Superior temporal gyrus (tissue), 1 donor: ENCODE results near the gene GNB1.
A peak's percentile ranks its signal among the peaks of the same experiment; 100 is the strongest.
"Not testable (repeated sequence)": the region's sequence is repeated elsewhere in the genome, so short reads cannot be mapped to it uniquely, and the experiment has no call there.

Source experiments
- DNase-seq: peaks from one replicate; pipeline ENCODE4 v3.0.0-alpha.2; 2016; ENCODE audit errors: extremely low spot score

GNB1 gene

DNA sequence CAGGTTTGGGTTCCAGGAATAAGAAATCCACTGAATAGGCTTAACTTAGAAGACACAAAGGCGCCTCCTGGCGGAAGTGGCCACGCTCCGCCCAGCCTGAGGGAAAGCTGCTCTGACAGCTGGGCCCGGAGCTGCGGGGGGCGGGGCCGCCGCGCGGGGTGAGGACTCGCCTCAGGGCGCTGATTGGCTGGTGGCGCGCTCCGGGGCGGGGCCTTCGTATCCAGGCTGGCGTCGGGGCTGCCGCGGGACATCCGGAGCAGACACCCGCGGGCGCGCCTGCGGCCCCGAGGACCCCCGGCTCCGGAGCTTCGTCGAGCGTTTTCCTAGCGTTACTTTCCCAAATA is 144.3 kb downstream of the GNB1 start:
- not testable (repeated sequence) for DNase-seq

DNA sequence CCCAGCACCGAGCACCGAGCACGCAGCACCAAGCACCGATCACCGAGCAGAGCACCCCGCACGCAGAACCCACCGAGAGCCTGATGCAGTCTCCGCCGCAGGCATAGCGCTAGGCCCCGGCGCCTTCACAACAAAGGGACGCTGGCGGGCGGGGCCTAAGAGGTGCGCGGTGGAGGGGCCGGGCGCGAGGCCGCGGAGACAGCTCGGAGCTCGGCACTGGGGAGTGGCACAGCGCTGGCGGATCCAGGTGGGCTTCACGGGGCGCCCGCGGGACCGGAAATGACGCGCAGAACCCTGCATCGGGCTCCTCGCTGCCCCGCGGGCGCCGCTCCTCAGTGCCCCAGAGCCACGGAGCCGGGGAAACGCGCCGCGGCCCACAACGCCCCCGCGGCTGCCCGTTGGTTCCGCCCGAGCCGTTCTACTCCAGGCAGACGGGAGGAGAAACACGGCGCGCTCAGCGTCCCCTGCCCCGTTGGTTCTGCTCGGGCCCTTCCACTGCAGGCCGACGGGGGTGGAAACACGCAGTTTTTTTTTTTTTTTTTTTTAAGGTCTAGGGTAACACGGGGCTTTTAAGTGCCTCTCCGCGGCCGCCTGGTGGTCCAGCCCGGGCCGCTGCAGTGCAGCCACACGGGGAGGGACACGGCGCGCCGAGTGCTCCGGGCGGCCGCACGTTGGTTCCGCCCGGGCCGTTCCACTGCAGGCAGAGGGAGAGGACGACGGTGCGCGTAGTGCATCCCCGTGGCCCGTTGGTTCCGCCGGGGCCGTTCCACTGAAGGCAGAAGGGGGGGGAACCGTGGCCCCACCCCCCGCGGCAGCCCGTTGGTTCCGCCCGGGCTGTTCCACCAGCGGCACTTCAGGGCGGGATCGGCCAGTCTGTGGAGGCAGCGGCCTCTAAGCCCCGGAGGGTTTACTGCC is 145.0 kb downstream of the GNB1 start:
- DNase-seq, result not testable (repeated sequence)

DNA sequence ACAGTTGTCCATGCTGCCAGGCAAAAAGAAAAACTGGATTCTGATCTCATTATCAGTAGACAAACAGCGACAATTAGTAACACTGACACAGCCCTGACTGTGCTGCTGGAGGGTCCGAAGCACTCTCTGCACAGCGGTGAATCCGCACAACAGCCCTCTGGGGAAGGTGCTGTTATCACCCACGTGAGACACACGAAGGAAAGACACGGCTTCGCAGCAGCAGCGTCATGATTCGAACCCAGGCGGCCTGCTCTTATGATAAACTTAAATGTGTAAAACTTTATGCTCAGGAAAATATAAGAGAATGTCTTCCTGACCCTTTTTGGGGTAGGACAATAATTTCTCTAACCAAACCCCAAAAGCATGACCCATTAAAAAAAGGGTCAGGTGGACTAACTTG is 148.4 kb downstream of the GNB1 start:
- not testable (repeated sequence) for DNase-seq

DNA sequence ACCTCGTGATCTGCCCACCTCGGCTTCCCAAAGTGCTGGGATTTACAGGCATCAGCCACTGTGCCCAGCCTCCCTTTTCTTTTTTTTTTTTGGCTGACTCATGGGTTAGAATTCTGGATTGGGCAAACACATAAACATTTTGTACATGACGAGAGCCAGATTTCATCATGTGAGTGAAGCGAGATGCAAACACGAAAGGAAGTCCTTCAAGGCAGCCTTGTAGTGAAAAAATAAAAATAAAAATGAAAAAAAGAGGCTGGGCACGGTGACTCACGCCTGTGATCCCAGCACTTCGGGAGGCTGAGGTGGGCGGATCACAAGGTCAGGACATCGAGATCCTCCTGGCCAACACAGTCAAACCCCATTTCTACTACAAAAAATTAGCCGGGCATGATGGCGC is 149.9 kb downstream of the GNB1 start:
- DNase-seq, result peak; percentile 9

DNA sequence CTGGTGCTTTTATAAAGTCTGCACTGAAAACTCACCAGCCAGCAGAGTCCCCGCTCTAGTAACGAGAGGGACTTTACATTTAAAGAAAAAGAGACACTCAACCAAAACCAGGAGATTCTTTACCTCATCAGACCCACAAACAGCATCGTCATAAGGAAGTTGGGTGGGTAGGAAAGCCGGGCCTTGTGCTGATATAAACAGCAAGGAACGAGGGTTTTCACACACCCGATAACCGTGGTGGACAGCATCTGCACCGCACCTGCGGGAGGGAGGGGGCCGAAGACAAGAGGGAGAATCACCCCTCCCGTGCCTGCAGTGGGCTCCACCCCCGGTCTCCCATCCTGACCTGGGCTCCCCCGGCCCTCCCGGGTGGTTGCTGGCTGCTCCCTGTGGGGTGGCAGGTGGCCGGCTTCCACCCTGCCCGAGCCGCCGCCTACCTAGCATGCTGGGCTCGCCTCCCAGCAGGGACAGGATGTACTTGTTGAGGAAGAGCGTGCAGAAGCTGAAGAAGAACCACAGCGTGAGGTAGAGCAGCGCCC is 152.0 kb downstream of the GNB1 start:
- not testable (repeated sequence) for DNase-seq

DNA sequence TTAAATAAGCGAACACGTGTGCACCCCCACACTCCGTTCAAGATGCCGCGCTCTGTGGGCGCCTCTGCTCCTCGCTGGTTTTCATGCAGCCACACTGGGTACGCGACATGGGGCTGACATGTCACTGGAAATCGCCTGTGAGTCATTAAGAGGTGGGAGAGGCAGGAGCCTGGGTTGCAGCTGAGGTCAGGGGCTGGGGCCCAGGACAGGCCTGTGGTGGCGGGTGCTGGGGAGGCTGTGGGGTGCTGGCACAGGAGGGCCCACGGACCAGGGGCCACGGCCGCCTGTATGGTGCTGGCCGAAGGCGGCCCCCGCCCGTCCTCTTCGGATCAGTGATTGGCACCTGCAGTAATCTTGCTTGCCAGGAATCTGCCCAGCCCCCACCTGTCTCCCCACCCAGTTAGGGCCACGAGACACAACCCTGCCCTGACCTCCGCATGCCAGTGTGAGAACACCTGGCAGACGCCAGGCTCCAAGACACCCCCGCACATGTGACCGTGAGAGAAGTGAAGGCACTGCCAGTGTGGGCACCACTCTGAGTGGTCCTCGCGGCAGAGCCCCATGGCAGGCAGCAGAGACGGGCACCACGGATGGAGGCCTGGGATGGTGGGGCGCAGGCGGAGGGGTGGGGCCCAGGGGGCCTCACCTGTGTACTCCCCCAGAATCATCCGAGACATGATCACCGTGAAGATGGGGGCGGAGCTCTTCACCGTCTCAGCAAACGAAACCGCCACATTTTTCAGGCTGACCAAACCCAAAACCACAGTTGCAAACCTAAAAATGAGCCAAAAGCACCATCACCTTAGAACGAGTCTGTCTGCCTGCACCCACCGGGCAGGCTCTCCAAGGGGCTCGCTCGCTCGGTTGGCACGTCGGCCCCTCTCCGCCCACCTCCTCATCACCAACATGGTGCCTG is 153.0 kb downstream of the GNB1 start:
- DNase-seq, result not testable (repeated sequence)
